Endothelial cell of umbilical vein (primary cell): ENCODE results near the gene LAMA4. TPM values are rescaled to one million over a fixed set of nuclear protein-coding genes. Genes with fewer than 3 reads are reported as not detected.

Experiments used
- BruUV-seq: library from RNA; stranded (reverse); fragments of 400-500 nt; replicated peaks from 2 replicates; lab custom pipeline; 2021; lab: Mats Ljungman, UMichigan
- CTCF ChIA-PET: fragments of 300-600, 350-600 bp; sonication (Branson Sonifier 250); formaldehyde crosslinking; loops from one replicate; lab custom pipeline; 2021; ENCODE audit warnings: antibody characterized with exemption, inconsistent platforms; lab: Charles Lee
- POLR2A ChIA-PET: fragments of 300-600, 350-600 bp; sonication (Branson Sonifier 250); formaldehyde crosslinking; loops from one replicate; lab custom pipeline; 2021; ENCODE audit warnings: antibody characterized with exemption, inconsistent platforms; lab: Charles Lee
- DNase-seq: peaks from one replicate; pipeline ENCODE4 v3.0.0-alpha.2; 2011; ENCODE audit warnings: low read depth, low spot score
- FAIRE-seq: peaks from 2 replicates; lab custom pipeline; 2011; peaks lifted over from hg19 to GRCh38; lab: Jason Lieb, UNC
- H2AFZ ChIP-seq: 2 replicates; pipeline ENCODE4 v1.6.0; 2012; ENCODE audit warnings: low read depth, low read length, control low read depth, inconsistent platforms
- H3K27ac ChIP-seq: 2 replicates; pipeline ENCODE4 v1.5.1; 2011; ENCODE audit warnings: low read depth, mild to moderate bottlenecking, control low read depth, low read length, moderate library complexity; ENCODE audit not compliant: insufficient read depth
- H3K27me3 ChIP-seq, 2 experiments: 2 replicates each; pipeline versions ENCODE4 v1.6.0 to v1.6.1; 2011; ENCODE audit warnings: low read length in 2 of 2, mixed read lengths in 1 of 2; ENCODE audit not compliant: control insufficient read depth in 2 of 2, insufficient read depth in 2 of 2
- H3K36me3 ChIP-seq, 2 experiments: 2 replicates in 1 of 2; 3 replicates in 1 of 2; pipeline ENCODE4 v1.5.1; 2011; ENCODE audit warnings: low read length in 2 of 2, mild to moderate bottlenecking in 1 of 2, moderate library complexity in 1 of 2; ENCODE audit not compliant: control insufficient read depth in 2 of 2, insufficient read depth in 2 of 2; ENCODE audit errors: extremely low read depth in 1 of 2
- H3K4me1 ChIP-seq: 3 replicates; pipeline ENCODE4 v1.5.1; 2011; ENCODE audit warnings: mild to moderate bottlenecking, low read length; ENCODE audit not compliant: control insufficient read depth, insufficient read depth; ENCODE audit errors: extremely low read depth
- H3K4me2 ChIP-seq: 2 replicates; pipeline ENCODE4 v1.6.1; 2011; ENCODE audit warnings: low read length, control low read depth, mixed read lengths; ENCODE audit not compliant: insufficient read depth
- H3K4me3 ChIP-seq, 3 experiments: fragments of 200-600 bp in 1 of 3; sonication (generic), shearing (Covaris generic) in 1 of 3; replicated peaks in 1 of 3; 2 replicates each; pipeline ENCODE4 v1.5.1; 2011 to 2016; ENCODE audit warnings: control low read depth in 3 of 3, low read length in 3 of 3, mild to moderate bottlenecking in 2 of 3, inconsistent platforms in 1 of 3, low read depth in 1 of 3, moderate library complexity in 1 of 3; ENCODE audit not compliant: insufficient read depth in 1 of 3
- H3K79me2 ChIP-seq: 2 replicates; pipeline ENCODE4 v1.6.0; 2012; ENCODE audit warnings: low read length, inconsistent platforms; ENCODE audit not compliant: control insufficient read depth, insufficient read depth
- H3K9ac ChIP-seq: replicated peaks from 2 replicates; pipeline ENCODE3; 2011; ENCODE audit warnings: low read length, control low read depth; ENCODE audit not compliant: insufficient read depth; ENCODE audit errors: extremely low read depth
- H3K9me1 ChIP-seq: replicated peaks from 3 replicates; pipeline ENCODE4 v1.6.0; 2011; ENCODE audit warnings: mild to moderate bottlenecking, low read length; ENCODE audit not compliant: control insufficient read depth, insufficient read depth; ENCODE audit errors: extremely low read depth
- H3K9me3 ChIP-seq: replicated peaks from 2 replicates; pipeline ENCODE4 v1.5.1; 2012; ENCODE audit warnings: low read length, inconsistent platforms; ENCODE audit not compliant: control insufficient read depth, insufficient read depth
- H4K20me1 ChIP-seq: replicated peaks from 2 replicates; pipeline ENCODE3; 2011; ENCODE audit warnings: mild to moderate bottlenecking, low read length; ENCODE audit not compliant: control insufficient read depth, insufficient read depth; ENCODE audit errors: extremely low read depth
- CTCF ChIP-seq, 2 donors: IDR thresholded peaks; 1 replicate in 1 of 2; 2 replicates in 1 of 2; pipeline ENCODE4 v1.5.1; 2011; ENCODE audit warnings: low read length in 2 of 2, mild to moderate bottlenecking in 2 of 2, moderate library complexity in 2 of 2, control low read depth in 1 of 2, inconsistent platforms in 1 of 2, low read depth in 1 of 2; ENCODE audit not compliant: insufficient read depth in 1 of 2; ENCODE audit errors: extremely low read depth in 1 of 2
- EZH2 ChIP-seq: IDR thresholded peaks from 2 replicates; pipeline ENCODE4 v1.6.1; 2012; ENCODE audit warnings: borderline replicate concordance, low read depth, mild to moderate bottlenecking, moderate library complexity, low read length, inconsistent platforms; ENCODE audit not compliant: severe bottlenecking
- FOS ChIP-seq: IDR thresholded peaks from 2 replicates; pipeline ENCODE4 v1.6.1; 2011; ENCODE audit warnings: mild to moderate bottlenecking, low read length, moderate library complexity, borderline replicate concordance; ENCODE audit not compliant: insufficient read depth
- GATA2 ChIP-seq: IDR thresholded peaks from 2 replicates; pipeline ENCODE4 v1.7.0; 2011; ENCODE audit warnings: low read depth, mild to moderate bottlenecking, moderate library complexity, mixed read lengths, low read length; ENCODE audit not compliant: insufficient read length, insufficient read depth
- JUN ChIP-seq: IDR thresholded peaks from 2 replicates; pipeline ENCODE4 v1.6.1; 2011; ENCODE audit warnings: borderline replicate concordance, low read depth; ENCODE audit not compliant: insufficient read length, insufficient read depth
- MYC ChIP-seq: IDR thresholded peaks from one replicate; pipeline ENCODE4 v1.6.1; 2011; ENCODE audit warnings: mild to moderate bottlenecking, low read depth, low read length
- POLR2A ChIP-seq: IDR thresholded peaks from 2 replicates; pipeline ENCODE4 v1.6.1; 2012; ENCODE audit warnings: low read depth, mild to moderate bottlenecking, control low read depth, low read length
- POLR2AphosphoS5 ChIP-seq: IDR thresholded peaks from 2 replicates; pipeline ENCODE4 v1.6.1; 2012; ENCODE audit warnings: low read depth, mild to moderate bottlenecking, control low read depth, low read length, moderate library complexity; ENCODE audit not compliant: insufficient read depth
- dilution Hi-C: fragments of 300-500 bp; cut with MboI; formaldehyde crosslinking; loops from one replicate; pipeline ENCODE4 v1.15.0; 2019; ENCODE audit warnings: low sequenced_read_pairs; ENCODE audit not compliant: extremely low pct_ligation_motif_present
- intact Hi-C: fragments of 100-400 bp; cut with micrococcal nuclease; formaldehyde crosslinking; loops from one replicate; pipeline ENCODE4 v1.10.0; 2022
- polyA plus RNA-seq, 4 experiments: library from polyadenylated mRNA; depleted of rRNA in 3 of 4; stranded (reverse) in 3 of 4; unstranded in 1 of 4; fragments of >200 nt; gene quantifications; 2 replicates each; pipeline versions ENCODE4 v1.2.1 to v1.2.3, GENCODE V29; 2011 to 2012; ENCODE audit warnings: missing spikeins in 1 of 4
- total RNA-seq: library from RNA; stranded (reverse); gene quantifications from 2 replicates; pipeline ENCODE4 v1.2.3, GENCODE V29; 2021
- TF ChIP-seq, protein P1 (sequence below): IDR thresholded peaks from 2 replicates; pipeline ENCODE4 v1.6.1; 2011; ENCODE audit not compliant: insufficient read depth, insufficient read length

The LAMA4 gene
- total and polyA plus RNA-seq, 2 donors (not counting 3 experiments of a cell fraction or from before 2014, with no cell fraction given), result 384 to 629 TPM

DNA sequence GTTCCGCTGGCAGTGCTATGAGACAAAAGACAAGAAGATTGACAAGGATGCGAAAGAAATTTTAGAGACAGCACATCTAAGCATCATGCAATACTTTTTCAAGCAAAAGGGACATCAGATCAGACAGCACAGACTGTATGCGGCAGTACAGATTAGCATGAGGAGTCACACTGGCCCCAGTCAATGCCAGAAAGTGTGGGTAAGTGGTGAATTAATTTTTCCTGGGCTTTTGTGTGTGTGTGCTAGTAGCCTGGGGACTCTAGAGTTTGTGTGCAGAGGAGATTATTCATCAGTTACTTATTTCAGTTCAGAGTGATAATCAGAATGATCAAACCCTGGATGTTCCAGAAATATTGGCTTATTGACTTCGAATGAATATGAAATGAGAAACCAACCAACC, 47.2 kb downstream of the LAMA4 start:
- peaks cover 25 to 42% of the 10 kb centered on the region in 2 experiments for H3K36me3 ChIP-seq
- no peak for DNase-seq
- TF ChIP-seq POLR2A, result no peak
- no peak for TF ChIP-seq GATA2
- TF ChIP-seq FOS, result no peak
- TF ChIP-seq EZH2, result no peak
- TF ChIP-seq, protein P1, sequence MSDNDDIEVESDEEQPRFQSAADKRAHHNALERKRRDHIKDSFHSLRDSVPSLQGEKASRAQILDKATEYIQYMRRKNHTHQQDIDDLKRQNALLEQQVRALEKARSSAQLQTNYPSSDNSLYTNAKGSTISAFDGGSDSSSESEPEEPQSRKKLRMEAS, result no peak
- no peak for TF ChIP-seq MYC
- TF ChIP-seq POLR2AphosphoS5, result no peak
- TF ChIP-seq JUN, result no peak
- TF ChIP-seq CTCF (IDR thresholded peaks at IDR 0.05; ENCODE audit: extremely low read depth in 1 of 2, insufficient read depth in 1 of 2, low read depth in 1 of 2, low read length in 2 of 2), result no peak
- dilution Hi-C loops (no loop called here), intact Hi-C loops (no loop called here)
- peaks cover 54% of the 10 kb centered on the region for H3K79me2 ChIP-seq
- H3K27ac ChIP-seq, result peak overlapping the region; percentile 87
- no peaks in the 10 kb centered on the region for H3K27me3 ChIP-seq
- POLR2A ChIA-PET, result no interaction called here
- H2AFZ ChIP-seq, result no peak overlapping the region
- H4K20me1 ChIP-seq, result no peaks in the 10 kb centered on the region
- BruUV-seq, result no TSS peak
- no peaks in the 10 kb centered on the region for H3K9me3 ChIP-seq
- H3K4me1 ChIP-seq, result peaks cover 77% of the 10 kb centered on the region
- H3K9ac ChIP-seq, result no peak overlapping the region
- no peak for FAIRE-seq
- H3K4me2 ChIP-seq, result no peak overlapping the region
- H3K4me3 ChIP-seq, result no peak overlapping the region
- H3K9me1 ChIP-seq, result no peaks in the 10 kb centered on the region
- CTCF ChIA-PET, result no interaction called here
